Suprapubic skin (tissue), 3 donors: Measurements from ENCODE around the gene TSHZ2.

Source experiments
- EP300 ChIP-seq: sonication (generic); formaldehyde crosslinking; IDR thresholded peaks from one replicate; pipeline ENCODE4 v1.6.1; 2017; ENCODE audit warnings: antibody characterized with exemption
- POLR2A ChIP-seq, 2 donors: fragments of 450-650 bp; IDR thresholded peaks; one replicate each; pipeline ENCODE4 v1.6.1; 2017; ENCODE audit warnings: antibody characterized with exemption in 2 of 2, mild to moderate bottlenecking in 2 of 2, moderate library complexity in 2 of 2
- TF ChIP-seq, protein P1 (sequence below), 2 donors: fragments of 200-600 bp in 1 of 2; fragments of 450-650 bp in 1 of 2; sonication (generic) in 1 of 2; IDR thresholded peaks; one replicate each; pipeline ENCODE4 v1.5.1; 2016 to 2019; ENCODE audit warnings: antibody characterized with exemption in 2 of 2, mild to moderate bottlenecking in 1 of 2, moderate library complexity in 1 of 2

DNA sequence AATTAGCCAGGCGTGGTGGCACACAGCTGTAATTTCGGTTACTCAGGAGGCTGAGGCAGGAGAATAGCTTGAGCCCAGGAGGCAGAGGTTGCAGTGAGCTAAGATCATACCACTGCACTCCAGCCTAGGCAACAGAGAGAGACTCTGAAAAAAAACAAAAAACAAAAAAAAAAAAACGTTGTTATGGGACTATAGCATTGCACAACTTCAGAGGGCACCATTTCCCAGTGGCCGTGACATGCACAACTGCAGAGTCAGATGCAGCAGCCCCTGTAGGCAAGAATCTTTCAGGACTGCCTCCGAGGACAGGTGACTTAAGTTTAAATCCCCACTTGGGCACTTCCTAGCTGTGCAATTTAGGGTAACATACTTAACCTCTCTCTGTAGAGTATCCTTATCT lies 557.5 kb downstream of the TSHZ2 start:
- TF ChIP-seq, protein P1, sequence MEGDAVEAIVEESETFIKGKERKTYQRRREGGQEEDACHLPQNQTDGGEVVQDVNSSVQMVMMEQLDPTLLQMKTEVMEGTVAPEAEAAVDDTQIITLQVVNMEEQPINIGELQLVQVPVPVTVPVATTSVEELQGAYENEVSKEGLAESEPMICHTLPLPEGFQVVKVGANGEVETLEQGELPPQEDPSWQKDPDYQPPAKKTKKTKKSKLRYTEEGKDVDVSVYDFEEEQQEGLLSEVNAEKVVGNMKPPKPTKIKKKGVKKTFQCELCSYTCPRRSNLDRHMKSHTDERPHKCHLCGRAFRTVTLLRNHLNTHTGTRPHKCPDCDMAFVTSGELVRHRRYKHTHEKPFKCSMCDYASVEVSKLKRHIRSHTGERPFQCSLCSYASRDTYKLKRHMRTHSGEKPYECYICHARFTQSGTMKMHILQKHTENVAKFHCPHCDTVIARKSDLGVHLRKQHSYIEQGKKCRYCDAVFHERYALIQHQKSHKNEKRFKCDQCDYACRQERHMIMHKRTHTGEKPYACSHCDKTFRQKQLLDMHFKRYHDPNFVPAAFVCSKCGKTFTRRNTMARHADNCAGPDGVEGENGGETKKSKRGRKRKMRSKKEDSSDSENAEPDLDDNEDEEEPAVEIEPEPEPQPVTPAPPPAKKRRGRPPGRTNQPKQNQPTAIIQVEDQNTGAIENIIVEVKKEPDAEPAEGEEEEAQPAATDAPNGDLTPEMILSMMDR (IDR thresholded peaks at IDR 0.05): no peak
- TF ChIP-seq POLR2A (IDR thresholded peaks at IDR 0.05): no peak
- no peak for TF ChIP-seq EP300
